Skeletal muscle cell (primary cell): ENCODE measurements around the gene WDFY4.

Experiments
- DNase-seq: peaks from one replicate; pipeline ENCODE4 v3.0.0-alpha.2; 2010; ENCODE audit warnings: low read depth
- H3K4me3 ChIP-seq: 2 replicates; pipeline ENCODE4 v1.5.1; 2011; ENCODE audit warnings: low read depth, mild to moderate bottlenecking, control low read depth, low read length, moderate library complexity

Gene WDFY4

GRCh38 chr10:48704156-48704555 lies 19.5 kb downstream of the WDFY4 start:
- no peak for DNase-seq
- H3K4me3 ChIP-seq = no peak overlapping the region

GRCh38 chr10:48705401-48705938 lies 20.8 kb downstream of the WDFY4 start:
- H3K4me3 ChIP-seq = no peak overlapping the region
- DNase-seq = no peak

GRCh38 chr10:48707472-48707871 lies 22.8 kb downstream of the WDFY4 start:
- no peak for DNase-seq
- no peak overlapping the region for H3K4me3 ChIP-seq

- no peak overlapping the region for H3K4me3 ChIP-seq
- no peak for DNase-seq
Measured at GRCh38 chr10:48708144-48708543, 23.5 kb downstream of the WDFY4 start.

GRCh38 chr10:48710647-48711275 lies 26.1 kb downstream of the WDFY4 start:
- H3K4me3 ChIP-seq = no peak overlapping the region

GRCh38 chr10:48711830-48712229 lies 27.2 kb downstream of the WDFY4 start:
- no peak overlapping the region for H3K4me3 ChIP-seq
- DNase-seq = no peak

More at GRCh38 chr10:48710647-48711275, 26.1 kb downstream of the WDFY4 start:
- no peak for DNase-seq

- H3K4me3 ChIP-seq = no peak overlapping the region
- DNase-seq = no peak
Measured at GRCh38 chr10:48714088-48714487, 29.4 kb downstream of the WDFY4 start.

GRCh38 chr10:48716416-48716815 lies 31.7 kb downstream of the WDFY4 start:
- DNase-seq = no peak
- no peak overlapping the region for H3K4me3 ChIP-seq

GRCh38 chr10:48720611-48721010 lies 35.9 kb downstream of the WDFY4 start:
- DNase-seq = no peak

GRCh38 chr10:48722153-48723145 lies 37.8 kb downstream of the WDFY4 start:
- H3K4me3 ChIP-seq = no peak overlapping the region
- DNase-seq = no peak

More at GRCh38 chr10:48720611-48721010, 35.9 kb downstream of the WDFY4 start:
- H3K4me3 ChIP-seq = no peak overlapping the region

GRCh38 chr10:48724127-48724526 lies 39.5 kb downstream of the WDFY4 start:
- DNase-seq = no peak
- H3K4me3 ChIP-seq = no peak overlapping the region

GRCh38 chr10:48725708-48726107 lies 41.0 kb downstream of the WDFY4 start:
- no peak for DNase-seq
- H3K4me3 ChIP-seq = no peak overlapping the region

GRCh38 chr10:48727866-48728265 lies 43.2 kb downstream of the WDFY4 start:
- no peak overlapping the region for H3K4me3 ChIP-seq
- no peak for DNase-seq

- no peak overlapping the region for H3K4me3 ChIP-seq
- no peak for DNase-seq
Measured at GRCh38 chr10:48729222-48729621, 44.5 kb downstream of the WDFY4 start.

- no peak overlapping the region for H3K4me3 ChIP-seq
- DNase-seq = no peak
Measured at GRCh38 chr10:48729941-48730457, 45.3 kb downstream of the WDFY4 start.

- DNase-seq = no peak
- H3K4me3 ChIP-seq = no peak overlapping the region
Measured at GRCh38 chr10:48731141-48731540, 46.5 kb downstream of the WDFY4 start.

GRCh38 chr10:48731654-48732053 lies 47.0 kb downstream of the WDFY4 start:
- no peak for DNase-seq
- H3K4me3 ChIP-seq = no peak overlapping the region

GRCh38 chr10:48733329-48733728 lies 48.7 kb downstream of the WDFY4 start:
- no peak overlapping the region for H3K4me3 ChIP-seq
- no peak for DNase-seq

- no peak for DNase-seq
- no peak overlapping the region for H3K4me3 ChIP-seq
Measured at GRCh38 chr10:48735836-48736390, 51.2 kb downstream of the WDFY4 start.

- DNase-seq = no peak
- no peak overlapping the region for H3K4me3 ChIP-seq
Measured at GRCh38 chr10:48736596-48736995, 51.9 kb downstream of the WDFY4 start.
